HG03039 (cell line): Measurements from ENCODE around the gene RAN.
"Not testable (repeated sequence)": the region's sequence is repeated elsewhere in the genome, so short reads cannot be mapped to it uniquely, and the experiment has no call there.

Experiments used
- ATAC-seq: cut with Tn5 transposase; IDR thresholded peaks from one replicate; pipeline ENCODE4 v1.9.1; 2021; ENCODE audit warnings: mild to moderate bottlenecking, moderate library complexity; ENCODE audit not compliant: unreplicated experiment

The RAN gene

DNA sequence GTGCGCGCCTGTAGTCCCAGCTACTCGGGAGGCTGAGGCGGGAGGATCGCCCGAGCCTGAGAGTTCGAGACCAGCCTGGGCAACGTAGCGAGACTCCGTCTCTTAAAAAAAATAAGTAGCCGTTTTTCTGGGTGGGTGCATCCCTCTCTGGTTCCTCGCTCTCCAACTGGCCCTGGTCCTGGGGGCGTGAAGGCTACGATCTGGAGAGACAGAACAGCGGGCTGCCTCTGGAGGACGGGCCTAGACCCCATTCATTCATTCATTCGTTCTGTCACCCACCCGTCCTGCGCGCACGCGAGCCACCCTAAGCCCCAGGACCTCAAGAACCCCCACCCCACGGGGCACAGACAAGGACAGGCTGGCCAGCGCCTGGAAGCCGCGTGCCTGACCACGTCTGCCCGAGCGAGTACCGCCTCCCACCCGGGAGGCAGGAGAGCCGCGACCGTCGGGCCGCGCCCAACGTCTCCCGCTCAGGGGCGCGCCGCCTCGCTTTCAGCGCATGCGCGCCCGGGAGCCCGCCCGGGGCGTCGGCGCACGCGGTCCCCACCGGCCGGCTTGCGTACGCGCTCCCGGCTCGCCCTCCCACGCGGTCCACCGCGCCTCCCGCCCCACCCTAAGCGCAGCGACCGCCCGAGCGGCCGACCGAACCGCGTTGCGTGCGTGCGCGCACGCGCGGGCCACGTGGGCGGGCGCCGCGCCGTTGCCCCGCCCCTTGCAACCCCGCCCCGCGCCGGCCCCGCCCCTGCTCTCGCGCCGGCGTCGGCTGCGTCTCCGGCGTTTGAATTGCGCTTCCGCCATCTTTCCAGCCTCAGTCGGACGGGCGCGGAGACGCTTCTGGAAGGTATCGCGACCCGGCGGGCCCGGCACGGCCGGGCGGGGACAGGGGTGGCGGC, at the start of gene RAN:
Gene RAN, plus strand, starts transcription at position 781 of the 893 bp plus-strand sequence. CDS start 528 bp downstream, outside the sequence.
- ATAC-seq, result peak; percentile 81

DNA sequence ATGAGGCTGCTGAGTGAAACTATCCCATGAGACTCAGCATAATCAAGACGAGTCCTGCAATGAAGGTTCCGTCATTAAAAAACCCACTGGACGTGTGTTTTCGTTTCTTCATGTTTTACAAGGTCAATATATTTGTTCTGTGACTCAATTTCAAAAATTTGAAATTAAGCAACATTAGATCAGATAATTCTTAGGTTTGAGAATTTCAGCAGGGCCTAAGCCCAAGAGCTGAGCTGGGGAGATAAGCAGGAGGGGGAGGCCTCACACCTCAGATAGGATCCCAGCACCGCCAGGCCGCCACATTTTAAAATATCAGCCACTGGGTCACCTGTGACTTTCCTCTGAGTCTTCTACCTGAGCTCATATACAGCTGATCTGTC, 46.1 kb upstream of the RAN start:
- no peak for ATAC-seq

DNA sequence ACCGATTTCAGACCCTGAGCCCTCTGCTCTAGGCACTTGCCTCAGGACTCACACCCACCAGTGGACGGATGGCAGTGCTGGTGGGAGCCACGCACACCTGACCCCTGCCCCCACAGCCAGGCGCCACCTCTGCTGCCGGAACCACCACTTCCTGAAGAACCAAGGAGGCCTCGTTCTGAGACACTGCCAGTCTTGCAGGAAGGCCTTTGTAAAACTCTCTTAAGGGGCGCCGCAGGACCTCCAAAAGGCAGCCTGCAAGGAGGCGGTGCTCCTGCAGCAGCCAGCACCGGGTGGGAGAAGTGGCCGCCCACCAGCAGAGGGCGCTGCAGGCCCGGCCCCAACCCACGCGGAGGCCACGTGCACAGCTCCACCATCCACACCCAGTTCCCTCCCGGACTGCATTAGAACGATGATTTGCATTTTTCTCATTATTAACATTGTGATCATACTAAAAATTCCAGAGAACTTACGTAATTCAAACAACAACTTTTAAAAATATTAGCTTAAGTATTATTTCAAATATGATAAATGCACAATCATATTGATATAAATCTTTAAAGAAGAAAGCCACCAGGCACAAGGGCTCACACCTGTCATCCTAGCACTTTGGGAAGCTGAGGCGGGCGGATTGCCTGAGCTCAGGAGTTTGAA, 45.6 kb upstream of the RAN start:
- ATAC-seq, result no peak

DNA sequence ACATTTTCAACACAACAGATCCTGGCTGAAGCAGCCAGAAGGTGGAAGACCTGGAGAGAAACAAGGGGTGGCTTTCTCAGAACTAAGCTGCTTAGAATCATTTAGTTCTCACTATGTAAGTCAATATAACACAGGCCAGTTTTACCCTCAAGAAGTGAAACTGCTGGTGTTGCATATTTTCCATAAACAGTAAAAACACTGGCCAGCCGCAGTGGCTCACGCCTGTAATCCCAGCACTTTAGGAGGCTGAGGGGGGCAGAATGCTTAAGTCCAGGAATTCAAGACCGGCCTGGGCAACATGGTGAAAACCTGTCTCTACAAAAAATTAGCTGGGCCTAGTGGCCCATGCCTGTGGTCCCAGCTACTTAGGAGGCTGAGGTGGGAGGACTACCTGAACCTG, 44.4 kb upstream of the RAN start:
- ATAC-seq, result no peak

DNA sequence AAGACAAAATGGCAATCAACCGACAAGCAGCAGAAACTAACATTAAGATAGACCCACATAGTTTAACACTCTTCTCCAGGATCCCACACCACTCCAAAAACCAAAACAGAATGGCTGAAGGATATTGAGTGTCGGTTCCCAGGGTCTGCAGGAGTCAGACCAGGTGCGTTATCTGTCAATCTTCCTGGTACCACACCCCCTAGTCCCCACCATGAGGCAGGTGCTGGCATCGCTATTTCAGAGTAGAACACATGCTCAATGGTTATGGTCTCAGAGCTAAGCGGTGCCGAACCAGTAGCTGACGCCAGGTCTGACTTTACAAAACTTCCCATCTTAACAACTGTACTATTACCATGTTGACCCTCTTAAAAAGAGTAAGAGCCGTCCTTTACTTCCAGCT, 43.0 kb upstream of the RAN start:
- no peak for ATAC-seq

DNA sequence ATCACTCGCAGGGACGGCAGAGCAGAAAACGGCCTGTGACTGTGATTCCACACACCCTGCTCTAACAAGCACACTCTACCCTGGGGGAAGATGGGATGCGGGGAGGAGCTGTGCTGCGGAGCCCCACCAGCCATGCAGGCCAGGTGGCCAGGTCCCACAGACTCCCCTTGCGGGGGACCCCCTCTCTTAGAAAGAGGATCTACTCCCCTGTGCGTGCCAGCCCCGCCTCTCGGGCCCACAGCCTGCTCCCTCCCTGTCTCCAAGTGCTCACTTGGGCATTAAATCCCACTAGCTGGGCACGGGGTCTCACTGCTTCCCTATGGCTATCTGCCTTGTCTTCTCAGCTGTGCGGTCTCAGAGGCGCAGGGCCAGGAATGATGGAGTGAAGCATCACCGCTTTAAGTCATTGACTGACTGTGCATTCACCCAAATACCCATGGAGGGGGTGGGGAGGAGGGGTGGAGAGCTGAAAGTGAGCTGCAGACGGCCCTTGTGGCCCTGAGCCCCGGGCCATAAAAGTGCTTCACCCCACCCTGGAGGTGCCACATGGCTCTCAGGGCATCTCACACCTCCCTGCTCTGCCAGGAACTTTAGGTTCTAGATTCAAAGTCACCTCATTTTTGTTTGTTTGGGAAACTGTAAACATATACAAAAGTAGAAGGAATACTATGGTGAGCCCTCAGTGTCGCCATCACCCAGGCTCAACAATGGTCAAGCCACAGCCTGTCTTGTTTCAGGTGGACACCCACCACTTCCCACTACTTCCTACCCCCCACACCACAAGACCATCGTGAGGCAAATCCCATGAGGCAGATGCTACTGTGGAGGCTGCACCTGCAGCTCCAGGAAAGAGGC, 42.2 kb upstream of the RAN start:
- ATAC-seq, result no peak

DNA sequence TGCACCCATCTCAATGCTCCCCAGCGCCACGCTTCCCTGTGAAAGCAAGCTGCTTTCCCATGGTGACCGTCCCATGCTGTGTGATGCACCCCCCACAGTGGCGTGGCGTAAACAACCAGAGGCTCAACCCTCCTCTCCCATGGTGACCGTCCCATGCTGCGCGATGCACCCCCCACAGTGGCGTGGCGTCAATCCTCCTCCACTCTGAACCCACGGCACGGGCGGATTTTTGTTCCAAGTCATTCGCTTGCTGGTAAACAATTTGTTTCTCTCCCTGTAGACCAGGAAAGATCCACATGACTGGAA, 41.7 kb upstream of the RAN start:
- ATAC-seq, result no peak

DNA sequence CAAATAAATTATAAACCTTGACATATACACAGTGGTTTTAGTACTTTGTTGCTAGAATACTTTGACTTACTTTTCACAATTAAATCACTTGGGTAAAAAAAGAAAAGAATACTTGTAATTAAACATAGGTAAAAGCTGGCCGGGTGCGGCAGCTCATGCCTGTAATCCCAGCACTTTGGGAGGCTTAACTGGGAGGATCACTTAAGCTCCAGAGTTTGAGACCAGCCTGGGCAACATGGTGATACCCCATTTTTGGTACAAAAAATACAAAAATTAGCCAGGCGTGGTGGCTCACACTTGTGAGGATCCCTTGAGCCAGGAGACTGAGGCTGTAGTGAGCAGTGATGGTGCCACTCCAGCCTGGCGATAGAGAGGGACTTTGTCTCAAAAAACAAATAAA, 40.6 kb upstream of the RAN start:
- no peak for ATAC-seq

DNA sequence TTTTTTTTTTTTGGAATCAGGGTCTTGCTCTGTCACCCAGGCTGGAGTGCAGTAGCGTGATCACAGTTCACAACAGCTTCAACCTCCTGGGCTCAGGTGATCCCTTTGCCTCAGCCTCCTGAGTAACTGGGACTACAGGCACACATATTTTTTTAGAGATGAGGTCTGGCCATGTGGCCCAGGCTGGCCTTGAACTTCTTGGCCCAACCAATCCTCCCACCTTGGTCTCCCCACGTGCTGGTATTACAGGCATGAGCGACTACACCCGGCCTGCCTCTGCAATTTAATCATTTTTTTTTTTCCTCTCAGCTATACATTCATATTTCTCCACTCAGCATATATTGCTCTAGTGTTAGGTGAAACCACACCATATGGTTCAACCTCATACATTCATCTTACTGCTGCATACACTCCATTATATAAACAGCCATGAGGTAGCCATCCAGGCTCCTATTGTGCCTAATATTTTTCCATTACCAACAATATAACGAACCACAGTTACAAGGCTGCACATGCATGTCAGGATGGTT, 39.9 kb upstream of the RAN start:
- ATAC-seq, result no peak

DNA sequence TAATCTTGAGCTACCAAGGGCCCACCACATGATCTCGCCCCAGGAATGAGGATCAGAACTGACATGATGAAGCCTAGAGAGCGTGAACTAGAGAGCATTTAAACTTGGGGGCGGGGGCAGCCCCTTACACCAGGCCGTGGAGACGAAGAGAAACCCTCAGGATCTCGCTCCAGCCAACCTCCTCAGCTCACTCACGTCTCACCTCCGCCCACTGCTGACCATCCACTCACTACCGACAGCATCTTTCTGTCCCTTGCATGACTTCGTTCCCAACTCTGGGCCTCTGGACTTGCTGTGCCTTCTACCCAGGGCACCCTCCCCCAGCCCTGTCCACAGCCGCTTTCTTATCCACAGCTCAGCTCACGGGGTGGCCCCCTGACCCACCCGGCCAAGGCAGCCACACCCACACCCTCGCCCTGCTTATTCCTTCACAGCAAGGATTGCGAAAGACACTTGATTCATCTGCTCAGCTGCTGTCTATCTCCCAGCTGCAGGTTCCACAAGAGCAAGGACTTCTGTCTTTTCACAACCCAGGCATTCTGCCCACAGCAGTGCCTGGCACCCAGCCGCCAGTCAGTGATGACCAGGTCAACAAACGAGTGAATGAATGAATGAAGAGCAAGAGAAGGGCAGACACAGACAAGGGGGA, 39.2 kb upstream of the RAN start:
- ATAC-seq, result no peak

DNA sequence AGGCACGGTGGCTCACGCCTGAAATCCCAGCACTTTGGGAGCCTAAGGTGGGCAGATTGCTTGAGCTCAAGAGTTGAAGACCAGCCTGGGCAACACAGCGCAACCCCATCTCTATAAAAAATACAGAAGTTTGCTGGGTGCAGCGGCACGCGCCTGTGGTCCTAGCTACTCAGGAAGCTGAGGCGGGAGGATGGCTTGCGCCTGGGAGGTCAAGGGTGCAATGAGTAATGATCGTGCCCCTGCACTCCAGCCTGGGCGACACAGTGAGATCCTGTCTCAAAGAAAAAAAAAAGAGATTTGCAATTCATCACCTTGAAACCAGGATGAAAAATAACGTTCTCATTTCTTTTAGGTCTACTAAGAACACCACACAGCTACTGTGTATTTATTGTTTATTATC, 36.9 kb upstream of the RAN start:
- no peak for ATAC-seq

DNA sequence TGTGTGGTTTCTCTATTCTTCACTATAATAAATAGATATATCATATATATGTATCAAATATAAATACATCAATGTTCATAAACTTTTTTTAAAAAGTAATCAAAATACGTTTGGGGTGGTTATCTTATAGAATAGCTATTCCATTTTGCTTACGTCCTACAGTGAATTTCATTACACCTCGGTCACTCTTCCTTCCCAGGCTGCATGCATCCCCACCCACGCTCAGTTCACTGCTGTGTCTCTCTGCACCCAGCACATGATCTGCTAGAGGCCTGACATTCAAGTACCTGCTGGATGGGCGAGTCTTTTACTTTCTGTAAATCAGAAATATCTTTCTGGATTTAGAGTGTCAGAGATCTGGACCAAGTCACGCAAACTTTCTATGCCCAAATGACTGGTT, 36.4 kb upstream of the RAN start:
- ATAC-seq, result no peak

DNA sequence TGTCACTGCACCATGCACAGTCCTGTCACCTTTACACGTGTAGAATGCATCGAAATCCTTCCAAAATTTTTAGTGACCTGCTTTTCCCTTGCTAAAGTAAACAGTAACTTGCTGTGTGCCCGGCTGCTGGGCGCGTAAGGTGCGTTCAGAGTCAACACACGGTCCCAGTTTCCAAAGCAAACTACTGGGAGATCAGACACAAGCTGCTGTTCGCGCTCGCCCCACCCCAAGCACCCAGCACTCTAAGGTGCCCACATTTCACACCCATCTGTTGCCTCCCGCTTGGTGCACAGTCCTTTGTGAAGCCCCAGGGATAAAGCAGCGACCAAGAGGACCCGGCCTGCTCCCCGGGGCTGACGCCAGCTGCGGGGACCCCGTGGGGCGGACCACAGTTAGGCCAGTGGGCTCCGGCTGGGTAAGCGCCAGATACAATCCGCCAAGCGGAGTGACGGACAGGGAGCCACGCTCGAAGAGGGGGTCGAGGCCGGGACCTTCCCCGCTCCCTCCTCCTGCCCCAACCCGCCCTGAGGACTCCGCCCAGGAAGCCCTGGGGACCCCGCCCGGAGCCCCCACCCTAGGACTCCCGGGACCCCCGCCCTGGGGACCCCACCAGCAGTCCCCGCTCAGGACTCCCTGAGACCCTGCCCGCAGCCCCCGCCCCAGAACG, 33.4 kb upstream of the RAN start:
- peak; percentile 5 for ATAC-seq

DNA sequence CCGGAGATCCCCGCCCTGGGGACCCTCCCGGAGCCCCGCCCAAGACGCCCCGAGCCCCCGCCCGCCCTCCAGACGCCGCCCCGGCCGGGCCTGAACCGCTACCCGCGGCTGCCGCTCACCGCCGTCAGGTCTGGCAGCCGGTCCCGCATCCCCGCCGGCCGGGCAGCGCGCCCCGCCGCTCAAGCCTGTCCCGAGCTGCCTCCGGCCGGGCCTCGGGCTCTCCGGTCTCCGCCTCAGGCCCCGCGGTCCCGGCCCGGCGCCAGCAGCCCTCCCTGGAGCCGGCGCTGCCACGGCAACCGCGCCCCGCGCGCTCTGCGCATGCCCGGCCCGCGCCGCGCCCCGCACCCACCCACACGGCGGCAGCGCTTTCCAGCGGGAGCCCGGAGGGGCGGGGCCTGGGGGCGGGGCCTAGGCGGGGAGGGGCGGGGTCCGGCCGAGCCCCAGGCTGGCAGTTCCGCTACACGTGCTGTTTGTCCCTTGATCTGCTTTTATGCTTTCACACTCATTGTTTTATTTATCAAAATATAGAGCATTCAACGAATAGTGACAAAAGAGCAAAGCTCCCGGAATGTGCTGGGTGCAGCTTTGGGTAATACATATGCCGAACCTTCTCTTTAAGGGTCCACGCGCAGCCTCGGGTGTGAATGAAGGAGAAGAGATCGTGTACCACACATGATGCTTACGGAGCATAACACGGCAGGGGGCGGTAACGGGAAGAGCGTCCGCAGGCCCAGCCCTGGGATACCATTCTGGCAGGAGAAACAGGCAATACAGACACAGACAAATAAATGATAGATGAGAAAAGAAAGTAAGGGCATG, 32.7 kb upstream of the RAN start, which contains the start of gene STX2:
Gene STX2, minus strand, starts transcription at position 300 of the 819 bp plus-strand sequence. Its CDS starts 151 bp downstream, at position 149.
- ATAC-seq, result peak; percentile 83

DNA sequence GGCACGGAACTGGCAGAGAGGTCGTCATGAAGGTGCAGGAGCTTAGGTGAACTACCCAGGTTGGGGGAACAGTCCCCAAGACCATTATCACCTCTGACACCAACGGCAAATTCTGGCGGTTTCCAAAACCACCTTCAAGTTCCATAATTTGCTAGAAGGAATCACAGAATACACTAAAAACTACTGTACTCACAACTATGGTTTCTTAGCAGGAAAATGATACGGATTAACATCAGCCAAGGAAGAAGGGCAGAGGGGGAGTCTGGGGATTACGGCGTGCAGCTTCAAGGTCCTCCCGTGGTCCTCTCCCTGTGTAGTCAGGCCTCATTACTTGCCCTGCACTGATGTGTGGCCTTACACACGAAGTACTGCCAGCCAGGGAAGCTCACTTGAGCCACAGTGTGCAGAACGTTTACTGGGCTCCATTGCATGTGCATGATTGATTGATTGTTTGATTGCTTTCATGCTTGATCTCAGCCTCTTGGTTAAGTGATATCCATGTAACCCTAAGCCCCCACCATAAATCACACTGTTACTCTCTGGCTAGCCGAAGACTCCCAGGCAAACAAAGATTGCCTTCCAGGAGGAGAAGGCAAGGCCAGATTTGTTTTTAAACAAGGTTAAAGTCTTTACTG, 32.0 kb upstream of the RAN start:
- no peak for ATAC-seq

DNA sequence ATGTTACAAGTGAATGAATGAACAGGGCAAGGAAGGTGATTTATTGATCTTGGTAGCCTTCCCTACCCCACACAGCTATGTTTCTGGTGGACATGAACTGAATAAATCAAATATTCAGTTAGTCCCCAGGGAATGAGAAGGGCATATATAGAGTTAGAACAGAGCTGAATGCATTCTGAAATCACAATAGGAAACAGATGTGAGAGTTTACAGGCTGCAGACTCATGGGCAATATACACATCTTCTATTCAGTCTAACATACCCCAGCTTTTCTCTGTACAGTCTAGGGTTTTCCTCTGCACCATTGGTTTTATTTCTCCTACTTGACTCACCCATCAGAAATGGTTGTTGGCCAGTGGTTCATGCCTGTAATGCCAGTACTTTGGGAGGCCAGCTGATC, 25.5 kb upstream of the RAN start:
- no peak for ATAC-seq

DNA sequence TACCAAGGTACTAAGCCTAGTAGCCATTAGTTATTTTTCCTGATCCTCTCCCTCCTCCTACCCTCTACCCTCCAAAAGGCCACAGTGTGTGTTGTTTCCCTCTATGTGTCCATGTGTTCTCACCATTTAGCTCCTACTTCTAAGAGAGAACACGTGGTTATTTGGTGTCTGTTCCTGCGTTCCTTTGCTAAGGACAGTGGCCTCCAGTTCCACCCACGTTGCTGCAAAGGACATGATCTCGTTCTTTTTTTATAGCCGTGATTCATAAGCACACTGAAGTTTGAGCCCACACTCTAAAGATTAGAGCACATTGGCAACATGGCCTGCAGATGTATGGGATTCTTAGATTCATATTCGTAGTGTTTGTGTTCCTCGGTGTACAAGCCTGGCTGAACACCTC, 24.8 kb upstream of the RAN start:
- ATAC-seq, result no peak

DNA sequence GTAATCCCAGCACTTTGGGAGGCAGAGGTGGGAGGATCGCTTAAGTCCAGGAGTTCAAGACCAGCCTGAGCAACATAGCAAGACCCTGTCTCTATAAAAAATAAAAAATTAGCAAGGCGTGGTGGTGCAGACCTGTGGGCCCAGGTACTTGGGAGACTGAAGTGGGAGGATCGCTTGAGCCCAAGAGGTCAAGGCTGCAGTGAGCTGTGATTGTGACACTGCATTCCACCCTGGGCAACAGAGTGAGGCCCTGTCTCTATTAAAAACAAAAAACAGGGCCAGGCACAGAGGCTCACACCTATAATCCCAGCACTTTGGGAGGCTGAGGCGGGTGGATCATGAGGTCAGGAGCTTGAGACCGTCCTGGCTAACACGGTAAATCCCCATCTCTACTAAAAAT, 23.8 kb upstream of the RAN start:
- ATAC-seq, result not testable (repeated sequence)

DNA sequence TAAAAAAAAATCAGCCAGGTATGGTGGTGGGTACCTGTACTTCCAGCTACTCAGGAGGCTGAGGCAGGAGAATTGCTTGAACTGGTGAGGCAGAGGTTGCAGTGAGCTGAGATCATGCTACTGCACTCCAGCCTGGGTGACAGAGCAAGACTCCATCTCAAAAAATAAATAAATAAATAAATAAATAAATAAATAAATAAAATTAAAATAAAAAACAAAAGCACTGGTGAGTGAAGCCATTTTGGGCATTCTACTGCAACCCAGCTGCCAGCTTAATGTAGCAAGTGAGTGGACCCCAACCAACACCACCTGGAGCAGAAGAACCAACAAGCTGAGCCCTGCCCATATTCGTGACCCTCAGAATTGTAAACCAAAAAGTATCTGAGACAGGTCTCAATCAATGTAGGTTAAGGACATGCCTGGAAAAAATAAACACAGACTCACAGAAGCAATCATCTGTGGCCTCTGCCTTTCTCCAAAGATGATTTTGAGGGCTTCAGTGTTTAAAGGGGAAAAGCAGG, 23.0 kb upstream of the RAN start:
- not testable (repeated sequence) for ATAC-seq
